Amniotic epithelial cell (primary cell): Measurements from ENCODE around the gene BLOC1S6.
A peak's percentile ranks its signal among the peaks of the same experiment; 100 is the strongest.

Experiments
- DNase-seq: peaks from one replicate; pipeline ENCODE4 v3.0.0-alpha.2; 2010; ENCODE audit warnings: low read depth

Gene BLOC1S6

DNA sequence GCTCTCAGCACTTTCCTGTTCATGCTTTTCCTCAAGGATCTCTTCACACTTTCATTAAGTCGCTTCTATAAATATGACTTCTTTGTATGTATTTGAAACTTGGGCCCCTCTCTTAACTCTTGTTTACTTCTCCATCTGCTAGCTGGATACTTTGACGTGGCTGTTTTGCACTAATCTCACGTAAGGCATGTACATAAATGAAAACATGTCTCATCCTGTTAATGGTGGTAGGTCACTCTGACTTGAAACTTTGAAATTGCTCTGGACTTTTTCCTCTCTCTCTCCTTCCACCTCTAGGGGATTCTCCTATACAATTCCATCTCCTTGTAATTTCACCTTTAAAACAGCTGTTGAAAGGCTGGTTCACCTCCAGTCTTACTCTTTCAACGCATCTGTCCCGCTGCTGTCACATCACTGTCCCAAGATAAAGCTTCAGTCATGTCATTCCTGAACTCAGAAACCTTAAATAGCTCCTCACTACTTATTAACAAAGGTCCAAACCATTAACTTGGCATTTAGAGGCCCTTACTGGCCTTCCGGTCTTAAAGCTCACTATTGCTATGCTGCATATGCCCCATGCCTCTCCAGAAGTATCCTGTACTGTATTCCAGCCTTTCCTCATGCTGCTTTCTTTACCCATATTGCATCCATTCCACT lies 1.2 kb downstream of the BLOC1S6 start:
- peak; percentile 24 for DNase-seq

DNA sequence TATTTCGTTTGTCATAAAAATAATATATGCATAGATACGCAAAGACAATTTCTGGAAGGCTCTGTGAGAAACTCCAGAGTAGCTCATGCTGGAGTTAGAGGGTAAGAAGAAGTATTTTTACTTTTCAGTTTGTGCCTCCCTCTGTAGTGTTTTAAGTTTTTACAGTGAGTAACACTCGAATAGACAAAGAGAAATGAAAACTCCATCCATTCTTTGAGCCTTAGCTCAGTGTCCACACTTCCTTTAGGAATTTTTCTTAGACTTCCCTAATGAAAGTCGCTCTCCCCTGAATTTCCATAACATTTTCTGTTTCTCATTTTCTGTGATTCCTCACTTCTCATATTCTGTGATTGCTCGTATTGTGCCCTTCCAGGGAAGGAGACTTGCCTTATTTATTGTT lies 2.1 kb downstream of the BLOC1S6 start:
- DNase-seq = no peak

DNA sequence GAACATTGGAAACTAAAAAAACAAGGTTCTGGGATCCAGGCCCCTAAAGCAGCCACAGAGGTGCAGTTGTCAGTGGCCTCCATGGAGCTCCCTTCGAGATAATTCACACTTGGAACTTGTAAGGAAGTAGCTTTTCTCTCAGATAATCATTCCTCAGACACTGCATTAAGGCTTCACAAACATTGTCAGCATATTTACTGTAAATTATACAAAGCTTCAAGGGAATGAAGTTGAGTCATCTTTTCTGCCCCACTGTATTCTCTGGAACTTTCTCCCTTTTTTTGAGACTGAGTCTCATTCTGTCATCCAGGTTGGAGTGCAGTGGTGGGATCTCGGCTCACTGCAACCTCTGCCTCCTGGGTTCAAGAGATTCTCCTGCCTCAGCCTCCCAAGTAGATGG lies 7.1 kb downstream of the BLOC1S6 start:
- no peak for DNase-seq

DNA sequence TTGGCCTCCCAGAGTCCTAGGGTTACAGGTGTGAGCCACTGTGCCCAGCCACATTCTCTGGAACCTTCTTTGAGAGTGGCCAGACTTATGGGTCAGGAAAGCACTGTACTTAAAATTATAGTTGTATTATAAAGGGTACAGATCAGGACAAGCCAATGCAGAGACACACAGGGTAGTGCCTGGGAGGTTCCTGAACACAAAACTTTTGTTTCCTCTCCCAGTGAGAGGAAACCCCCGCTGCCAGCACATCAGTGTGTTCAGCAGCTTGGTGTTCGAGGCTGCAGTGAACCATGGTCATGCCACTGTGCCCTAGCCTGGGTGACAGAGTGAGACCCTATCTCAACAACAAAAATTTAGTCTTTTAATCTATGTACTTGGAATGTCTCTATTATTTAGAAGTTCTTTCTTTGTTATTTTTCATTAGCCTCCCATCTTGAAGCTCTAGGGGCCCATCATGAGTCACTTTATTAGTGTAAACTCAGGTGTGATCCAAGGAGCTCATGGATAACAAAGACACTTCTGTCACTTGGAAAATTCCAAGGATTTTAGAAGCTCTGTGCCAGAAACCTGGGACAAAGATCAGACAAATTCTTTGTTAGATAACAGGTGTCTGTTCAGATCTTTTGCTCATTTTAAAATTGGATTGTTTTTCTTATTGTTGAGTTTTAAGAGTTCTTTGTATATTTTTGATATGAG lies 7.8 kb downstream of the BLOC1S6 start:
- no peak for DNase-seq

- no peak for DNase-seq
These were observed 16.7 kb downstream of the BLOC1S6 start for GRCh38 chr15:45603881-45604280.

DNA sequence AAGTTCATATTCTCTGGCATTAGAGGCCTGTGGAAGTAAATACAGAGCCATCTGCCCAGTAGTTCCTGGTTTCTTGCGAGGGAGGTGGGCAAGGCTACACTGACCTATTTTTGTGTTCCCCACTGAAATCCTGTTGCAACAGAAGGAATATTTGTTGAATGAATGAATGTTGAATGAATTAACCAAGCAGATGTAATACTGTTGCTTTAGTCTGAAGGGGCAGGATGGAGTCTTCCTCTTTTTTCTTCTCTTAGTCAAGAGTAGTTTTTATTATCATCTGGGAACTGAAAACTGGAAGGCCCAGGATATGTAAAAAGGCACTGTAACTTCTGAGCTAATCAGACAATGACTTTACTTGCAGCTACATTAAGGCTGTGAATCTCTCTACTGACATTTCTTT lies 17.1 kb downstream of the BLOC1S6 start:
- DNase-seq = peak; percentile 52

- peak; percentile 20 for DNase-seq
These were observed 19.2 kb downstream of the BLOC1S6 start for GRCh38 chr15:45606413-45606812.

- DNase-seq = no peak
These were observed 19.7 kb downstream of the BLOC1S6 start for GRCh38 chr15:45606841-45607240.

- DNase-seq = peak; percentile 28
These were observed 24.1 kb downstream of the BLOC1S6 start for GRCh38 chr15:45611305-45611704.

DNA sequence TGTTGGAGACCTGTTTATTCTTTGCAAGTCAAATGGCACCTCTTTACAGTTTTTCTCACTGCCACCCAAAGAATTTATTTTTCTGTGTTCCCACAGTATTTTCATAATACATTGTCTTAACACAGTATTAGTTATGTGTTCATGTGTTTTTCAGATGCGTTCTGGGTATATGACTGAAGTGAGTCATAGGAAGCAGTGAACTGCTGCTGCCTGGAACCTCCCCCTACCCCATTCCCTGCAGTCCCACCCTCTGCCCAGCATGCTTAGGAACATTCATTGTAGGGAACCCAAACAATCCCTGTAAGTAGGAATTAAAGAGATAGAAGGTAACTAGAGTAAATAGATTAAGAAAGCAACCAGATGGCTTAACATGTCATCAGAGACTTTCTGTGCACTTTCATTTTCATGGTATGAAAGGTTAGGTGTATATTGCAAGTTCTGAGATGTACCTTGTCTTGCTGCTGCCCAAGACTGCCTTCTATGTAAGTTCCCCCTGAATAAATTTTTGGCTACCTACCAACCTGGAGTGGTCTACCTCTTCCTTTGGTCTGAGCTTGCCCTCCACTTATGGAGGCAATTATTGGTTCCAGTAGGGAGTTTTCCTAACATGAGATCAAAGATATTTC lies 25.7 kb downstream of the BLOC1S6 start:
- peak; percentile 68 for DNase-seq

GRCh38 chr15:45616901-45617323 lies 29.7 kb downstream of the BLOC1S6 start:
- DNase-seq = no peak

DNA sequence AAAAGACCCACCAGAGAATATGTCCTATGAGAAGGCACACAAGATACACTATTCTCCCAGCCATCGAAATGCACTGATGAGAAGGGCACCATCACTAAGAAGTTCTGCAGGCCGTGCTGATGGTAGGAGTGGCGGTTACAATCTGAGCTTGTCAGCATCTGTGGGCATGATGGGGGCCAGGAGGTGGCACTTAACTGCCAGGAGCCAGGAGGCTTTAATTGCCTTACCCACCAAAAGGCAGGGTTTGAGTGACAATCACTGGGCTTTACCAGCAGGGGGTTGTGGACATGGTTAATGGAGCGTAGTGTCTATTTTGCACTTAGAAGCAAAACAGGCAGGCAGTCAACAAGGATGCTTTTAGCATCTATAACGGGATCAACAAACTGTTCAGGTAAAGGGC lies 31.6 kb downstream of the BLOC1S6 start:
- DNase-seq = no peak

- DNase-seq = no peak
These were observed 41.0 kb downstream of the BLOC1S6 start for GRCh38 chr15:45628136-45628535.

DNA sequence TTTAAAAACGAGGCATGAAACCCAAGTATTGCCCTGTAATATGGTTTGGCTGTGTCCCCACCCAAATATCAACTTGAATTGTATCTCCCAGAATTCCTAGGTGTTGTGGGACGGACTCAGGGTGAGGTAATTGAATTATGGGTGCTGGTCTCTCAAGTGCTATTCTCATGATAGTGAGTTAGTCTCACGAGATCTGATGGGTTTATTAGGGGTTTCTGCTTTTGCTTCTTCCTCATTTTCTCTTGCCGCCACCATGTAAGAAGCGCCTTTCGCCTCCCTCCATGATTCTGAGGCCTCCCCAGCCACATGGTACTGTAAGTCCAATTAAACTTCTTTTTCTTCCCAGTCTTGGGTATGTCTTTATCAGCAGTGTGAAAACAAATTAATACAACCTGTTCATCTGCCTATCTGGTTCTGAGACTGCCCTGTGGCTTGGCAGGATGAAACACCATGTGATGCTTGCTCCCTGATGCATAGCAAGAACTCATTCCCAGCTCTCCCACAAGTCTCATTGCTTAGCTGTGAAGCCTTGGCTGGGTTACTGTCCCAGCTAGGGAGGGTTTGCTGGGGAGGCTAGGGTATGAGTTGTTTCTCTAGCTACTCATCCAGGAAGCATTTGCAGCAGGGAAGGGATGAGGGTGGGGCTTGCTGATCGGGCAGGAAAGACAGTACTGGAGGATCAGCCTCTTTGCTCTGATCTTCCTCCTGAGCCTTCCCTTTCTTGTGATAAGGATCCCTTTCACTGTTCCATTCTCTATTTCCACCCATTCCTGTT lies 43.9 kb downstream of the BLOC1S6 start:
- peak; percentile 96 for DNase-seq

DNA sequence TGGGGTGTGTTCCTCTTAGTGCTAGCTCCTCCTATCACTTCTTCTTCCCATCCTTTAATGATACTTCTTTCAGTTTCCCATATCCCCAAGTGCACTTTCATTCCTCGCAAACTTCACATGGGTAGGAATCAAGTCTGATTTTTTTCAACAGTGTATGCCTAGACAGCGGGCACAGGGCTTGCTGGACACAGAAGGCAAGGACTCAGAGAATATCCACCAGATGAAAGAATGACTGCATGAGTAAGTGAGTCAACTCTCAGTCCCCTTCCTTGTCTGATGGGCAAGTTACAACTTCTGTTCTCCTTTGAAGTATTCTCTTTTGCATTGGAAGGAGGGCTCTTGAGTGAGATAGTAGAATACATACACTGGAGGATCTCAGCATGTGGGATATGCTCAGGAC lies 44.6 kb downstream of the BLOC1S6 start:
- DNase-seq = no peak

GRCh38 chr15:45634432-45635190 lies 47.4 kb downstream of the BLOC1S6 start, which contains the start of gene SQOR:
Gene SQOR, plus strand, starts transcription at chr15:45635029. Its CDS starts 23,895 bp downstream, at chr15:45658924.
- DNase-seq = peak; percentile 52

DNA sequence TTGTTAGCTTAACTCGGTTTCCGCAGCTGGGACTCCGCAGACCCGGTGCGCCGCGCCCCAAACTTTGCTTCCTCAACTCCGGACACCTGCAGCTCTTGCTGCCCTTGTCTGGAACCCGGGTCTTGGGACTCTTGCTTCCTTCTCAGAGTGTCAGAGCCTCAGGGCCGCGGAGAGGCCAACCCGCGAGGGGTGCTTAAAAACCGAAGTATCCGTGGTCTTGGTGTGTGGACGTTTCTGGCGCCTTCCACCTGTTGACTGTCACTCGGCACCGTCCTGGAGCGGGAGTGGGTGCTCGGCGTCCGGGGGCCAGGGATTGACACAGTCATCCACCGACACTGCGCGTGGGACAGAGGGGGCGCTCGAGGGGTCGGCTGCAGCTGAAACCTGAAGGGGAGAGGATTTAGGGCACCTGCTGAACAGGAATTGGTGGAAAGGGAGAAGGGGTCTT lies 48.0 kb downstream of the BLOC1S6 start:
- DNase-seq = no peak

DNA sequence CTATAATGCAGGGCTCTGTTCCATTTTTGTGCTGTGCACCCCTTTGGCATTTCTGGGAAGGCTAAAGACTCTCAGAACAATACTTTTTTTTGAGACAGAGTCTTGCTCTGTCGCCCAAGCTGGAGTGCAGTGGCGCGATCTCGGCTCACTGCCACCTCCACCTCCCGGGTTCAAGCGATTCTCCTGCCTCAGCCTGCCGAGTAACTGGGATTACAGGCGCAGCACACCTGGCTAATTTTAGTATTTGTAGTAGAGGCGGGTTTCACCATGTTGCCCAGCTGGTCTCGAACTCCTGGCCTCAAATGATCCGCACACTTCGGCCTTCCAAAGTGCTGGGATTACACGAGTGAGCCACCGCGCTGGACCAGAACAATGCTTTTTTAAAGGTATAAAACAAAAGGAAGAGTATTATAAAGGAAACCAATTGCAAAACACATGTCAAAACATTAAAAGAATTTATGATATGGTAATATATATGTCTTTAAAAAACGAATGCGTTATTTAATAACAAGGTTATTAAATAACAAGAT lies 48.6 kb downstream of the BLOC1S6 start:
- no peak for DNase-seq

- no peak for DNase-seq
These were observed 50.0 kb downstream of the BLOC1S6 start for GRCh38 chr15:45637141-45637540.

- DNase-seq = peak; percentile 97
These were observed 50.4 kb downstream of the BLOC1S6 start for GRCh38 chr15:45637552-45638033.

DNA sequence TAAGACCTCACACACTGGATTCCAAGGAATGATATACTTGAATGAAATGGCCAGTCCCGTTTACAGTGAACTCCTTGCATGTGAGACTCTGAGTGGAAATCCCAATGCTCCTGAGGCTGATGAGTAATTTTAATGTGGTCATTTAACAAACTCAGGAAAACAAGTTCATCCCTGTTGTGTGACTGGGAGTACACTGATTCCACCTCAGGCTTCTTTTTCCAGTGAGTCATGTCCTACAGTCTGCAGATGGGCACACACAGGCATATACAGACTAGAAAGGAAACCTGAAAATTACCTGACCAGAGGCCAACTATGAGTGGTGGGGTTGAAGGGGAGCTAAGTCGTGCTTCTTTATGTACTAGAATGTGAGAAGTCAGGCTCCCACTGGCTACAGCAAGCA lies 53.4 kb downstream of the BLOC1S6 start:
- DNase-seq = peak; percentile 97
